Right lobe of liver (tissue), 6 donors: Measurements from ENCODE around the gene ARHGEF18. TPM values are rescaled to one million over a fixed set of nuclear protein-coding genes. Genes with fewer than 3 reads are reported as not detected.

Source experiments
- ATAC-seq, 4 donors: fragments of 200-7000 bp; cut with Tn5 transposase; one replicate each; pipeline ENCODE4 v1.9.1; 2020; ENCODE audit warnings: mild to moderate bottlenecking in 4 of 4, moderate library complexity in 4 of 4
- DNase-seq, 3 donors: peaks; one replicate each; pipeline ENCODE4 v3.0.0-alpha.2; 2020
- H3K27ac ChIP-seq, 3 donors: fragments of 200-600 bp; one replicate each; pipeline ENCODE4 v1.8.0; 2022
- H3K27me3 ChIP-seq, 2 donors: fragments of 200-600 bp; one replicate each; pipeline ENCODE4 v1.8.0; 2022
- H3K36me3 ChIP-seq, 4 donors: fragments of 200-600 bp; sonication (generic) in 1 of 4; one replicate each; pipeline versions ENCODE4 v1.5.1 to v1.8.0; 2017 to 2022; ENCODE audit warnings: control low read depth in 1 of 4
- H3K4me1 ChIP-seq, 4 donors: fragments of 200-600 bp; sonication (generic) in 1 of 4; one replicate each; pipeline versions ENCODE4 v1.5.1 to v1.8.0; 2017 to 2022; ENCODE audit warnings: control low read depth in 1 of 4
- H3K4me3 ChIP-seq, 3 donors: fragments of 200-600 bp; one replicate each; pipeline ENCODE4 v1.8.0; 2022
- H3K9me3 ChIP-seq, 4 donors: fragments of 200-600 bp; sonication (generic) in 1 of 4; one replicate each; pipeline versions ENCODE4 v1.5.1 to v1.8.0; 2017 to 2022; ENCODE audit warnings: control low read depth in 1 of 4
- POLR2A ChIP-seq: fragments of 450-650 bp; IDR thresholded peaks from one replicate; pipeline ENCODE4 v1.6.1; 2017; ENCODE audit warnings: antibody characterized with exemption, mild to moderate bottlenecking
- WGBS: methylation state at CpG from one replicate; pipeline ENCODE4 v1.1.6; 2018; ENCODE audit warnings: low coverage, low lambda C conversion rate; ENCODE audit not compliant: insufficient coverage; ENCODE audit errors: missing lambda C conversion rate; 5-methylcytosine and 5-hydroxymethylcytosine counted together
- intact Hi-C, 2 donors: fragments of 100-400 bp; cut with DNase I; formaldehyde crosslinking; loops; one replicate each; pipeline versions ENCODE4 v1.11.2 to v1.14.1; 2022
- total RNA-seq, 6 experiments: library from RNA; depleted of rRNA in 2 of 6; stranded (reverse); fragments of >200 nt in 2 of 6; fragmentation: NEBNext Ultra II Directional in 3 of 6; extraction: Animal tissue kit (Norgen Biotek cat#: 25700) in 3 of 6; gene quantifications; one replicate each; pipeline versions ENCODE4 v1.1.0 to v1.2.4, GENCODE V29; 2016 to 2023
- TF ChIP-seq, protein P1 (sequence below), 4 donors: fragments of 200-600 bp in 3 of 4; fragments of 450-650 bp in 1 of 4; IDR thresholded peaks; one replicate each; pipeline versions ENCODE4 v1.5.1 to v1.8.0; 2016 to 2022; ENCODE audit warnings: antibody characterized with exemption in 4 of 4, mild to moderate bottlenecking in 2 of 4
- donor health status: DM: no; HTN: yes; CAD: no.
- donor health status: DM: no; HTN: no; CAD: no.
- donor health status: DM: no; HTN: no; CAD: no.
- donor health status: DM: no; HTN: yes; CAD: no.
- donor health status: DM: no; HTN: yes; CAD: no.

ARHGEF18 gene
- total RNA-seq, 6 experiments from 2014 or later, result 15.1 to 19.2 (median 17.7) TPM

DNA sequence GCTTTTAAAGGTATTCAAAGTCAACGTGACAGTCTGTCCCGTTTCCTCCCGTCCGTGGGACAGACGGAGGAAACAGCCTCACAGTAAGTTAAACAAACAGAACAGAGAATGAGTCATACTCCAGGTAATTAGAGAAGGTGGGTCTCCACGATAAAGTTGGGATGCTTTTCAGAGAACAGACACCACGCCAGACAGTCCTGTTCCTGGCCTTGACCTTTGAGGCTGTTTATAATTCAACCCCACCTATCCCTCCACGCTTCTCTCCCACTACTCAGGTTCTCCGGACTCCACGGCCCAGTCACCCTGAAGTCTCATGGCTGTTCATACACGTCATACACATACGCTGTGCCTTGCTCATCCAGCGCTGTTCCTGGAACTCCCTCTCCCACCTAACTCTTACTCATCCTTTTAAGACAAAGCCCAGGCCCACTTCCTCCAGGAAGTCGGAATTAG is 42.5 kb downstream of the ARHGEF18 start:
- Histone ChIP-seq H3K4me1 (peaks cover 0 to 21% (median 3%) of the 10 kb centered on the region in 4 donors), H3K36me3 (no peaks in the 10 kb centered on the region), H3K4me3 (no peak overlapping the region), H3K27ac (no peak overlapping the region), H3K27me3 (no peaks in the 10 kb centered on the region), H3K9me3 (no peaks in the 10 kb centered on the region)
- 79% methylated on average over 9 of the region's 14 CpGs for WGBS
- DNase-seq (no peak), ATAC-seq (no peak)
- intact Hi-C loops, result no loop called here
- no peak for TF ChIP-seq POLR2A
- TF ChIP-seq, protein P1, sequence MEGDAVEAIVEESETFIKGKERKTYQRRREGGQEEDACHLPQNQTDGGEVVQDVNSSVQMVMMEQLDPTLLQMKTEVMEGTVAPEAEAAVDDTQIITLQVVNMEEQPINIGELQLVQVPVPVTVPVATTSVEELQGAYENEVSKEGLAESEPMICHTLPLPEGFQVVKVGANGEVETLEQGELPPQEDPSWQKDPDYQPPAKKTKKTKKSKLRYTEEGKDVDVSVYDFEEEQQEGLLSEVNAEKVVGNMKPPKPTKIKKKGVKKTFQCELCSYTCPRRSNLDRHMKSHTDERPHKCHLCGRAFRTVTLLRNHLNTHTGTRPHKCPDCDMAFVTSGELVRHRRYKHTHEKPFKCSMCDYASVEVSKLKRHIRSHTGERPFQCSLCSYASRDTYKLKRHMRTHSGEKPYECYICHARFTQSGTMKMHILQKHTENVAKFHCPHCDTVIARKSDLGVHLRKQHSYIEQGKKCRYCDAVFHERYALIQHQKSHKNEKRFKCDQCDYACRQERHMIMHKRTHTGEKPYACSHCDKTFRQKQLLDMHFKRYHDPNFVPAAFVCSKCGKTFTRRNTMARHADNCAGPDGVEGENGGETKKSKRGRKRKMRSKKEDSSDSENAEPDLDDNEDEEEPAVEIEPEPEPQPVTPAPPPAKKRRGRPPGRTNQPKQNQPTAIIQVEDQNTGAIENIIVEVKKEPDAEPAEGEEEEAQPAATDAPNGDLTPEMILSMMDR (IDR thresholded peaks at IDR 0.05), result no peak

DNA sequence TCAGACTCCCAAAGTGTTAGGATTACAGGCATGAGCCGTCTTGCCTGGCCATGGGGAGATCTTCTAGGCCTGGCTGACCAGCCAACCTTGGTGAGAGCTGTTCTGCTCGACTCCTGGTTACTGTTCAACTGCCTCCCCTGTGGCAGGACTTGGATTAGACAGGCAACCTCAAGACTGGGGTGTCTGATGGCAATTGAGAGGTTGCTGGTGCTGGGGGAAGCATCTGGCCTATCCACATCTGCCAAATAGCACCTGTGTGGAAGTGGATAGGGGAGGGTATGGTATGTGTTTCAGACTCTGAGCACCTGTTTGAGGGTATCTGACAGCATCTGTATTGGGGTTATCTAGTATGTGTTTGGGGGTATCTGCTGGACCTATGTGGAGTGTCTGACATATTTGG is 44.7 kb downstream of the ARHGEF18 start:
- Histone ChIP-seq H3K36me3 (no peaks in the 10 kb centered on the region), H3K4me3 (no peak overlapping the region), H3K27me3 (no peaks in the 10 kb centered on the region), H3K27ac (no peak overlapping the region), H3K9me3 (no peaks in the 10 kb centered on the region), H3K4me1 (peaks cover 0 to 14% (median 7%) of the 10 kb centered on the region in 4 donors)
- no peak for TF ChIP-seq POLR2A
- TF ChIP-seq, protein P1 (IDR thresholded peaks at IDR 0.05), result no peak
- no peak for DNase-seq
- ATAC-seq, result no peak
- intact Hi-C loops, result no loop called here
- 50% methylated on average over 2 of the region's 2 CpGs for WGBS

DNA sequence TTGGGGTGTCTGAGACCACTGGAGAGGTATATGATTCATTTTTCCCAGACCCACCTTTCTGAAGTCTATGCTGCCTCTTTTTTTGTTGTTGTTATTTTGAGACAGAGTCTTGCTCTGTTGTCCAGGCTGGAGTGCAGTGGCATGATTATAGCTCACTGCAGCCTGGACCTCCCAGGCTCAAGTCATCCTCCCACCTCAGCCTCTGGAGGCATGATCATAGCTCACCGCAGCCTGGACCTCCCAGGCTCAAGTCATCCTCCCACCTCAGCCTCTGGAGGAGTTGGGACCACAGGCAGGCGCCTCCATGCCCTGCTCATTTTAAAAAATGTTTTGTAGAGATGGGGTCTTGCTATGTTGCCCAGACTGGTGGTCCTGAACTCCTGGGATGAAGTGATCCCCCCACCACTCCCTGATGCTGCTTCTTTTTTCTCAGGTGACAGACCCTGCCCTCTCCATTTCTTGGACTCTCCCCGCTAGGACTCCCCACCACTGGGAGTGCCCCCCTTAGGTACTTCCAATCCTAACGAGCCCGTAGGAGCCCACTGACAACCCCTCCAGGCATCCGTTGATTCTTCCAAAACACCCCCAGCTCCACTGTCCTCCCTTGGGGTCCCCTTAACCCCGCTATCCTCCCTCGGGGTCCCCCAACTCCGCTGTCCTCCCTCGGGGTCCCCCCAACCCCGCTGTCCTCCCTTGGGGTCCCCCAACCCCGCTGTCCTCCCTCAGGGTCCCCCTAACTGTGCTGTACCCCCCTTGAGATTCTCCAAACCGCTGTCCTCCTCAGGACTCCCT is 45.4 kb downstream of the ARHGEF18 start:
- H3K27me3 ChIP-seq, result no peaks in the 10 kb centered on the region
- ATAC-seq, result no peak
- peak overlapping the region in 2 of 3 donors; percentile 52 to 63 for H3K27ac ChIP-seq
- intact Hi-C loops, result no loop called here
- no peaks in the 10 kb centered on the region for H3K9me3 ChIP-seq
- TF ChIP-seq POLR2A, result no peak
- TF ChIP-seq, protein P1 (IDR thresholded peaks at IDR 0.05), result no peak
- 9% methylated on average over 11 of the region's 13 CpGs for WGBS
- no peak for DNase-seq
- peak overlapping the region; percentile 83 to 99 (median 95) for H3K4me3 ChIP-seq
- H3K4me1 ChIP-seq, result peaks cover 0 to 21% (median 9%) of the 10 kb centered on the region in 4 donors
- no peaks in the 10 kb centered on the region for H3K36me3 ChIP-seq

DNA sequence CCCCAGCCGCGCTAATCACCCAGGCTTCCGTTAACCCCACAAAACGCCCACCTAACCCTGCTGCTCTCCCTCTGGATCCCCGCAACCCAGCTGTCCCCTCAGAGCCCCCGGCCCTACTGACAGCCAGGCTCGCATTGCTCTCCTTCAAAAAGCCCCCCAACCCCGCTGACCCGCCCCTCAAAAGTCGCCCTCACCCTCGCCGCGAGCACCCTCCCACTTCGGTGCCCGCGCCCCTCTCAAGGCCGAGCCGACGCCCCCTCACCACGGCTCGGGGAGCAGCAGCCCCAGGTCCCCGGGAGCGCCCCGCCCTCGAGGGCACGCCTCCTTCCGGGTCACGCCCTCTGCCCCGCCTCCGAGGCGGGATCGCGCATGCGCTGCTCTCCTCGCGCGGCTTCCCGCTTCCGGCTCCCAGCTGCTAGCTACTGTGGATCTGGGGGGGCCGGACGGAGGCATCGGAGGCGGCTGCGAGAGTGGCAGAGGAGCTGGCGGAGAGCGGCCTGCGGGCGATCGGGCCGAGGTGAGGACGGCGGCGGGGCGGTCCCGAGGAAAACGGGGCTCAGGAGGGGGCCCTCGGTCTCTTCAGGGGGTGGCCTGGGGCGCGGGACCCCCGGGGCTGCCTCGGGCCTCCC is 46.1 kb downstream of the ARHGEF18 start:
- Histone ChIP-seq H3K4me3 (peak overlapping the region; percentile 83 to 99 (median 95)), H3K27ac (peak overlapping the region; percentile 52 to 63 (median 62)), H3K27me3 (no peaks in the 10 kb centered on the region), H3K4me1 (peaks cover 0 to 25% (median 10%) of the 10 kb centered on the region in 4 donors), H3K9me3 (no peaks in the 10 kb centered on the region), H3K36me3 (no peaks in the 10 kb centered on the region)
- intact Hi-C loops, result no loop called here
- peak; percentile 93 to 96 (median 96) for ATAC-seq
- 0% methylated on average over 15 of the region's 61 CpGs for WGBS
- DNase-seq, result peak; percentile 91 to 92 (median 91)
- peak; percentile 68 for TF ChIP-seq POLR2A
- TF ChIP-seq, protein P1 (IDR thresholded peaks at IDR 0.05), result no peak
